AG09319 (cell line): Measurements from ENCODE around the gene CD4.

Experiments used
- DNase-seq: peaks from one replicate; pipeline ENCODE4 v3.0.0-alpha.2; 2010; ENCODE audit warnings: low read depth; ENCODE audit errors: extremely low read depth
- TF ChIP-seq, protein P1 (sequence below): IDR thresholded peaks from 2 replicates; pipeline ENCODE4 v1.5.1; 2011; ENCODE audit warnings: low read depth, mild to moderate bottlenecking, inconsistent platforms, low read length, moderate library complexity

The CD4 gene

DNA sequence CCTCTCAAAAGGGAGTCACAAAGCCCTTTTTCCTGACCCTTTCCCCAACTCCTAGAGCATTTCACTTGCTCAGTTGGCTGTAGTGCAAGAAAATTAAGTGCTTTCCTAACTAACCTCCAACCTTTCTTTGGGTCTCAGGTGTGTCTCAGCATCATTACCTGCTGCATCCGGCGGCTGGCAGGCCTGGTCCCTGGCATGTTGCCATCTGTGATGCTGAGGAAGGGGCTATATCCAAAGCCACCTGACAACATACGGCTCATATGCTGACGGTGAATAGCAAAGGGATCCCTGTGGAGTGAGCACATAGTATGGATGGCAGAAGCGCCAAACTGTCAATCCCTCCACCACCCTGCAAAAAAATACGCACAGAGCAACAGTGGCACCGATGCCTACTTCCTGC lies 37.6 kb upstream of the CD4 start:
- DNase-seq = no peak
- TF ChIP-seq, protein P1, sequence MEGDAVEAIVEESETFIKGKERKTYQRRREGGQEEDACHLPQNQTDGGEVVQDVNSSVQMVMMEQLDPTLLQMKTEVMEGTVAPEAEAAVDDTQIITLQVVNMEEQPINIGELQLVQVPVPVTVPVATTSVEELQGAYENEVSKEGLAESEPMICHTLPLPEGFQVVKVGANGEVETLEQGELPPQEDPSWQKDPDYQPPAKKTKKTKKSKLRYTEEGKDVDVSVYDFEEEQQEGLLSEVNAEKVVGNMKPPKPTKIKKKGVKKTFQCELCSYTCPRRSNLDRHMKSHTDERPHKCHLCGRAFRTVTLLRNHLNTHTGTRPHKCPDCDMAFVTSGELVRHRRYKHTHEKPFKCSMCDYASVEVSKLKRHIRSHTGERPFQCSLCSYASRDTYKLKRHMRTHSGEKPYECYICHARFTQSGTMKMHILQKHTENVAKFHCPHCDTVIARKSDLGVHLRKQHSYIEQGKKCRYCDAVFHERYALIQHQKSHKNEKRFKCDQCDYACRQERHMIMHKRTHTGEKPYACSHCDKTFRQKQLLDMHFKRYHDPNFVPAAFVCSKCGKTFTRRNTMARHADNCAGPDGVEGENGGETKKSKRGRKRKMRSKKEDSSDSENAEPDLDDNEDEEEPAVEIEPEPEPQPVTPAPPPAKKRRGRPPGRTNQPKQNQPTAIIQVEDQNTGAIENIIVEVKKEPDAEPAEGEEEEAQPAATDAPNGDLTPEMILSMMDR = no peak

DNA sequence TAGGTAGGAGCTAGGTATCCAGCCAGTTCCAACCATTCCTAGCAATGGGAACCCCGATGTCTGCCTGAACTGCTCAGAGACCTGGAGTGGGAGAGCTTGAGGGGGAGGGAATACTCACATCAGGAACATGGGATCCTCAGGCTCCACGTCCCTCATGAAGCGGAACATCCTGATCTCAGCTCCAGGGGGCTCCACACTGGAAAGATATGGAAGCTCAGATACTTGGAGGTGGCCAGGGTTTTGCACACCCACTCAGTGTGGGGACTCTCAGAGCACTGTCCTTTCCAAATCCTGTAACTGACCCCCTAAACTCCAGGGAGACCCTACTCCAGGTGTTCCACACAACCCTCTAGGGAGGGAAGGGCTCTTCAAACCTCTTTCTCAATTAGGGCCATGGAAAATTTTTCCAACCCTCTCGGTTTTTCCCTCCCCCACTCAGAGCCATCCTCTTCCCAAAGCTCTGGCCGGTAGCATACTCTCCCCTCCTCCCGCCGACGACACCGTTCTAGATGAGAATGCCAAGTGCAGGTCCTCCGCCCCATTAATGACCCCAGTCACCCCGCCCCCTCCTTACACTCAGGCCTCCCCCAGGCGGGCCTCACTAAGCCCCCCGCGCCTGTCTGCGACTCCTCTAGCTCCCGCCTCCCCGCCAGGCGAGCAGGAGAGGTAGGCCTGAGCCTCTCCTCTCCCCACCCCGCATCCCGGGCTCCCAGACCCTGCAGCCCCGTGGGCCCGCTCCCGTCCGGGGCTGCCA lies 37.0 kb upstream of the CD4 start:
- TF ChIP-seq, protein P1 = peak; percentile 47
- DNase-seq = no peak

DNA sequence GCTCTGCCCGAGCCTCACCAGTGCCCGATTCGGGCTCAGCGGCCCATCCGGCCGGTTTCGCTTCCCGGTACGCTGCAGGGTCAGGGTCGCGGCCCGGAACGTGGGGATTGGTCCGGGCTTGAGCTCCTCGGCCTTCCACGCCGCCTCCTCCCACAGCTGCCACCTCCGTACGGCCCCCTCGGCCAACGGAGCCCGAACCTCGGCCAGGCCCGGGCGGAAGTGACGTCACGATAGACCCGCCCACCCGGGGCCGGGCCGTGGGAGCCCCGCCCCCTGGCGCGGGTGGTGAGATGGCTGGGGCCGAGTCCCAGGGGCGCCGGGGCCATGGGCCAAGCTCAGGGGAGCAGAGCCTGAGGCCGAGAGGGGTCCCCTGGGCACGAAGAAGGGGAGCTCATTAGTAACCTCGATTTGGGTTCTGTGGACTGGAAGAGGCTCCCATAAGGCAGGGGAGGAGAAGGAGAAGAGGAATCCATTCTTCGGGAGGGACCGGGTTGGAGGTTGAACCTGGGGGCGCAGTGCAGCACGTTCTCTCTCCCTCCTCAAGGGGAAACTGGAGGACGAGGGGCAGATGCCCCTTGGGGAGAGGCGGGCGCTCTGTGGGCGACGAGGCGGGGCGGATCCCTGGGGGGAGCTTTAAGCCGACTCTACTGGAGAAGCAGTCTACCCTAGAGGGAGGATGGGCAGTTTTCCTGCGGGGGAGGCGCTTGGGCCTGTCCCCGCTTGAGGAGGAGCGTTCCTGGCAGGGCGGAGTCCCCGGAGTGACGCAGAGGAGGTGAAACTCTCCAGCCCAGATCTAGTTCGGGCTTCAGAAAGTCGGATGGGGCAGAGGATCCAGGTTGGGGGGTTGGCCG lies 36.2 kb upstream of the CD4 start, which contains the start of gene MLF2:
Gene MLF2, minus strand, starts transcription at position 221 of the 851 bp plus-strand sequence. CDS start 807 bp downstream, outside the sequence.
- TF ChIP-seq, protein P1 = peak; percentile 97

DNA sequence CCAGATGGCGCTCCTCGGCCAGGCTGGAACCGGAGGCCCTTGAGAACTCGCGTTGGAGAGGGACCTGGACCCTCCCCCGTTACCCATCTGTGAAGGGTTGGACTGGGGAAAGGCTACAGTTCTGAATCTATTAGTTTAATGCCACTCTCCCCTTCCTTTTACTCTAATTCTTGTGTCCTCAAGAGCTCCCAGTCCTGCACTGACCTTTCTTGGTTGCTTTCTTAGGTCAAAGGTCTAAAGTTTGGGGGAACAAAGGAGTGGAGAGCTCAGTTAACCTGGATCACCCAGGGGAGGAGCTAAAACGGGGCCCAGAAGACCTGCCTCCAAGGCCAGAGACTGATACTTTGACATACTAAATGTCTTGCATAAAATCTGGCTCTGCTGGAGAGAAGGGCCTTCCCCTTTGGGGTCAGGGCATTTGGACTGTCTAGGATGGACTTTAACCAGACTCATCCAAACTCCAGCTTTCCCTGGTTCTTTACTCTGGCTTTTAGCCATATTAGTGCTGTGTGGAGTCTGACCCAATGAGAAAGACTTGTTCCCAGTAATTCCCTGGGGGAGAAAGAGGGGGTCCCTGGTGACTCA lies 35.5 kb upstream of the CD4 start:
- TF ChIP-seq, protein P1 = no peak
- DNase-seq = no peak

More for the DNA sequence above, 36.2 kb upstream of the CD4 start, which contains the start of gene MLF2:
- DNase-seq = peak; percentile 99

DNA sequence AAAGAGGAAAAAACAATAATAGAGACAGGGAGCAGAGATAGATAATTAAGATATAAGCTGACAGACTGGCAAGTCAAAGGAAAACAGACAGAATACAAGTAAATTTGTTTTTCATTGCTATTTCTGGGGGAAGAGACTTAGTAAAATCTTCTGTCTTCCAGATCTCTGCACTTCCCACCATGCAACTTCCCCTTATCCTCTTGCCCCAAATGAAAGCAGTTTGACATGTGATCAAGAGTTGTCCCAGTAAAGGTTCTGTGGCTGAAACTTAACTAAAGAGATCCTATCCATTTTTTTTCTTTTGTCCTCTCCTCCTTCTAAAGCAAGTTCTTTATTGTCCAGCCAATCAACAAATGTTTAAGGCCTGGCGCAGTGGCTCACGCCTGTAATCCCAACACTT lies 34.9 kb upstream of the CD4 start:
- no peak for DNase-seq
- TF ChIP-seq, protein P1 = no peak

DNA sequence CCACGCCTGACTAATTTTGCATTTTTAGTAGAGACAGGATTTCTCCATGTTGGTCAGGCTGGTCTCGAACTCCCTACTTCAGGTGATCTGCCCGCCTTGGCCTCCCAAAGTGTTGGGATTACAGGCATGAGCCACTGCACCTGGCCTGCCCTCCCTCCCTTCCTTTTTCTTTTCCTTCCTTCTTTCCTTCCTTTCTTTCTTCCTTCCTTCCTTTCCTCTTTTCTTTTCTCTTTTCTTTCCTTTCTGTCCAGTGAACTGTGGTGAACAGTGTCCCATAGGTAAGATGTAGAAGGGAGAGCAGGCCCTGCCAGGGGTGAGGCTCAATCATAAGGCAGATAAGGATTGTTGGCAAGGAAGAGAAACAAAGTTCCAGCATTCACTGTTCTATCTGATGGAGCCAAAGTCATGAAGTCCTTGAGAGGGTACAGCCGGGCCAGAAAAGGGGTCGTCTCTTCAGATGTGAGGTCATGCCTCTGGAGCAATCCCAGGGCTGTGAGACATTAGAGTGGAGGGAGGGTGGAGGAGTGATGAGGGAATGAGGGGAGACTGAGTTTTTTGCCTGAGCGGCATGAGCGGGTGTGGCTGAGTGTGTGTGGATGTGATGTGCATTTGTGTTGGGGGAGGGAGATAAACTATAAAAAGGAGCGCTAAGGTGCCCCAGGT lies 32.2 kb upstream of the CD4 start:
- TF ChIP-seq, protein P1 = no peak
- no peak for DNase-seq
